PFSK-1 (cell line): Measurements from ENCODE around the gene NUSAP1.

Source experiments
- POLR2AphosphoS5 ChIP-seq: IDR thresholded peaks from 2 replicates; pipeline ENCODE4 v1.6.1; 2012; ENCODE audit warnings: low read depth, mild to moderate bottlenecking, control low read depth, low read length, moderate library complexity
- SIN3A ChIP-seq: IDR thresholded peaks from 2 replicates; pipeline ENCODE4 v1.6.1; 2012; ENCODE audit warnings: mild to moderate bottlenecking, low read length, moderate library complexity, borderline replicate concordance; ENCODE audit not compliant: insufficient read depth

DNA sequence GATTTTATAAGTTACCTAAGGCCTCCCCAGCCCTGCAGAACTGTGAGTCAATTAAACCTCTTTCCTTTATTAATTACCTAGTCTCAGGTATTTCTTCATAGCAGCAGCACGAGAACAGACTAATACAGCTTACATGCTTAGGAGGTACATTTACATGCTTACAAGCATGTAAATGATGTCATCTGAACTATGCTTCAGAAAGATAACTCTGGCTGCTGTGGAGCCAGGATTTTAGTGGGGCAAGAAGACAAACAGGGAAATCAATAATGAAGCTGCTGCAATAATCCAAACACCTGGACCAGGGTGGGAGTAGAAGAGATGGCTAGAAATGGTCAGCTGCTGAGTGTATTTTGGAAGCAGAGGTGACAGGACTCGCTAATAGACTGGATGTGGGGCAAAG lies 60.0 kb downstream of the NUSAP1 start:
- no peak for TF ChIP-seq POLR2AphosphoS5
- TF ChIP-seq SIN3A: no peak
